Keratinocyte (primary cell): Measurements from ENCODE around the gene TMEM50A. TPM values are rescaled to one million over a fixed set of nuclear protein-coding genes. Genes with fewer than 3 reads are reported as not detected.
A peak's percentile ranks its signal among the peaks of the same experiment; 100 is the strongest.
"Not testable (repeated sequence)": the region's sequence is repeated elsewhere in the genome, so short reads cannot be mapped to it uniquely, and the experiment has no call there.

Source experiments
- DNase-seq: peaks from one replicate; pipeline ENCODE4 v3.0.0-alpha.2; 2011; ENCODE audit warnings: low read depth, missing footprints, low spot score
- FAIRE-seq: peaks from 2 replicates; lab custom pipeline; 2011; peaks lifted over from hg19 to GRCh38; lab: Jason Lieb, UNC
- H2AFZ ChIP-seq: 2 replicates; pipeline ENCODE4 v1.6.0; 2012; ENCODE audit warnings: low read length, control low read depth, inconsistent platforms; ENCODE audit not compliant: control insufficient read depth
- H3K27ac ChIP-seq: 2 replicates; pipeline ENCODE4 v1.5.1; 2011; ENCODE audit warnings: low read length; ENCODE audit not compliant: control insufficient read depth, insufficient read depth
- H3K27me3 ChIP-seq: 3 replicates; pipeline ENCODE4 v1.6.0; 2011; ENCODE audit warnings: low read length; ENCODE audit not compliant: control insufficient read depth, insufficient read depth; ENCODE audit errors: extremely low read depth
- H3K36me3 ChIP-seq, 2 experiments: 2 replicates in 1 of 2; 3 replicates in 1 of 2; pipeline ENCODE4 v1.5.1; 2011; ENCODE audit warnings: low read length in 2 of 2, mild to moderate bottlenecking in 1 of 2; ENCODE audit not compliant: control insufficient read depth in 2 of 2, insufficient read depth in 2 of 2; ENCODE audit errors: extremely low read depth in 1 of 2
- H3K4me1 ChIP-seq: 3 replicates; pipeline ENCODE4 v1.5.1; 2011; ENCODE audit warnings: low read length; ENCODE audit not compliant: control insufficient read depth, insufficient read depth; ENCODE audit errors: extremely low read depth
- H3K4me2 ChIP-seq: 3 replicates; pipeline ENCODE4 v1.6.0; 2011; ENCODE audit warnings: low read depth, low read length; ENCODE audit not compliant: control insufficient read depth, insufficient read depth; ENCODE audit errors: extremely low read depth
- H3K4me3 ChIP-seq, 3 experiments: fragments of 200-600 bp in 1 of 3; sonication (generic) in 1 of 3; 2 replicates in 2 of 3; 3 replicates in 1 of 3; pipeline ENCODE4 v1.5.1; 2011 to 2016; ENCODE audit warnings: low read length in 3 of 3, mild to moderate bottlenecking in 3 of 3, control low read depth in 2 of 3, inconsistent platforms in 1 of 3, low read depth in 1 of 3, mixed read lengths in 1 of 3, mixed run types in 1 of 3, moderate library complexity in 1 of 3; ENCODE audit not compliant: control insufficient read depth in 2 of 3, insufficient read depth in 2 of 3; ENCODE audit errors: extremely low read depth in 1 of 3
- H3K79me2 ChIP-seq: 2 replicates; pipeline ENCODE4 v1.6.0; 2012; ENCODE audit warnings: low read length; ENCODE audit not compliant: control insufficient read depth, insufficient read depth
- H3K9ac ChIP-seq: 3 replicates; pipeline ENCODE4 v1.6.0; 2011; ENCODE audit warnings: low read length; ENCODE audit not compliant: control insufficient read depth, insufficient read depth; ENCODE audit errors: extremely low read depth
- H3K9me1 ChIP-seq: 3 replicates; pipeline ENCODE4 v1.6.0; 2011; ENCODE audit warnings: low read length; ENCODE audit not compliant: control insufficient read depth, insufficient read depth; ENCODE audit errors: extremely low read depth
- H3K9me3 ChIP-seq: 2 replicates; pipeline ENCODE4 v1.5.1; 2012; ENCODE audit warnings: low read depth, low read length; ENCODE audit not compliant: control insufficient read depth
- H4K20me1 ChIP-seq: 3 replicates; pipeline ENCODE4 v1.6.0; 2011; ENCODE audit warnings: low read length; ENCODE audit not compliant: control insufficient read depth, insufficient read depth; ENCODE audit errors: extremely low read depth
- CTCF ChIP-seq, 3 experiments: IDR thresholded peaks in 1 of 3; conservative IDR thresholded peaks in 1 of 3; optimal IDR thresholded peaks in 1 of 3; 2 replicates in 2 of 3; 3 replicates in 1 of 3; pipeline versions ENCODE3 to v1.5.1; 2011; ENCODE audit warnings: low read length in 3 of 3, mild to moderate bottlenecking in 3 of 3, moderate library complexity in 2 of 3, control low read depth in 1 of 3, inconsistent platforms in 1 of 3; ENCODE audit not compliant: insufficient read depth in 2 of 3; ENCODE audit errors: extremely low read depth in 1 of 3
- dilution Hi-C: fragments of 300-500 bp; cut with MboI; formaldehyde crosslinking; loops from one replicate; pipeline ENCODE4 v1.7.0; 2020; ENCODE audit warnings: low sequenced_read_pairs; ENCODE audit not compliant: extremely low pct_ligation_motif_present
- polyA plus RNA-seq, 5 experiments: library from polyadenylated mRNA; depleted of rRNA in 3 of 5; stranded (reverse) in 3 of 5; stranded (forward) in 1 of 5; unstranded in 1 of 5; fragments of >200 nt; gene quantifications; 1 replicate in 1 of 5; 2 replicates in 3 of 5; 3 replicates in 1 of 5; pipeline versions ENCODE4 v1.2.1 to v1.2.3, GENCODE V29; 2011 to 2012; ENCODE audit warnings: missing spikeins in 2 of 5, low read depth in 1 of 5, low replicate concordance in 1 of 5

The TMEM50A gene
- polyA plus RNA-seq, 1 donor (not counting 4 experiments of a cell fraction or from before 2014, with no cell fraction given) = 166 TPM

GRCh38 chr1:25402947-25403803 lies 65.0 kb downstream of the TMEM50A start:
- DNase-seq, H3K9me3 ChIP-seq, dilution Hi-C loops, H3K9me1 ChIP-seq, H3K36me3 ChIP-seq, H3K4me3 ChIP-seq, H3K27me3 ChIP-seq, H3K27ac ChIP-seq, H3K4me1 ChIP-seq, H2AFZ ChIP-seq, H3K79me2 ChIP-seq, H4K20me1 ChIP-seq, H3K4me2 ChIP-seq, H3K9ac ChIP-seq: not testable (repeated sequence)
- TF ChIP-seq CTCF (optimal IDR thresholded peaks at IDR 0.05 in 1 of 3, IDR thresholded peaks at IDR 0.05 in 1 of 3, conservative IDR thresholded peaks at IDR 0.05 in 1 of 3; ENCODE audit: extremely low read depth in 1 of 3, insufficient read depth in 2 of 3, low read length in 3 of 3) = peak in 1 of 3 experiments; percentile 18
- peak; percentile 39 for FAIRE-seq

GRCh38 chr1:25405731-25406305 lies 67.7 kb downstream of the TMEM50A start:
- H4K20me1 ChIP-seq, FAIRE-seq, H3K4me1 ChIP-seq, H3K27me3 ChIP-seq, H2AFZ ChIP-seq, H3K4me2 ChIP-seq, H3K79me2 ChIP-seq, H3K36me3 ChIP-seq, H3K9me1 ChIP-seq, H3K9me3 ChIP-seq, dilution Hi-C loops, DNase-seq, H3K9ac ChIP-seq, H3K4me3 ChIP-seq, H3K27ac ChIP-seq: not testable (repeated sequence)

- H3K9me1 ChIP-seq, DNase-seq, H3K27ac ChIP-seq, H3K4me2 ChIP-seq, H2AFZ ChIP-seq, H3K9ac ChIP-seq, H3K36me3 ChIP-seq, H3K4me1 ChIP-seq, FAIRE-seq, H3K27me3 ChIP-seq, H3K79me2 ChIP-seq, H3K9me3 ChIP-seq, H3K4me3 ChIP-seq, dilution Hi-C loops, H4K20me1 ChIP-seq: not testable (repeated sequence)
Measured at GRCh38 chr1:25409641-25410427, 71.7 kb downstream of the TMEM50A start.
